ENCODE data around the gene KLF13. TPM values are rescaled to one million over a fixed set of nuclear protein-coding genes. Genes with fewer than 3 reads are reported as not detected.
A peak's percentile ranks its signal among the peaks of the same experiment; 100 is the strongest.

Gene KLF13
- total RNA-seq, 4 donors from 2014 or later = 50.8 to 151 (median 98.7) TPM

GRCh38 chr15:31390777-31391486 is 64.3 kb downstream of the KLF13 start:
- H3K4me3 ChIP-seq (ENCODE audit: low read depth, poor library complexity, severe bottlenecking) = no peak overlapping the region
- WGBS, 2 donors = 72 to 80% methylated on average over 5 to 6 of the region's 6 CpGs
- intact Hi-C loops (cut with DNase I; ENCODE audit: low total_unique reads) = no loop called here
- DNase-seq (ENCODE audit: low spot score in 2 of 2) = peak; percentile 16 to 82
- TF ChIP-seq CTCF (IDR thresholded peaks at IDR 0.05) = no peak

GRCh38 chr15:31391687-31392671 is 65.3 kb downstream of the KLF13 start:
- peak; percentile 89 to 99 for DNase-seq (ENCODE audit: low spot score in 2 of 2)
- peak overlapping the region; percentile 50 for H3K4me3 ChIP-seq (ENCODE audit: low read depth, poor library complexity, severe bottlenecking)
- WGBS, 2 donors = 1% methylated on average over 36 to 50 of the region's 86 CpGs
- TF ChIP-seq CTCF (IDR thresholded peaks at IDR 0.05) (no peak), POLR2A (IDR thresholded peaks at IDR 0.05) (peak in 1 of 2 donors; percentile 56)
- intact Hi-C loops (cut with DNase I; ENCODE audit: low total_unique reads) = no loop called here

- peak in 1 of 2 donors; percentile 90 for DNase-seq (ENCODE audit: low spot score in 2 of 2)
- no peak overlapping the region for H3K4me3 ChIP-seq (ENCODE audit: low read depth, poor library complexity, severe bottlenecking)
- intact Hi-C loops (cut with DNase I; ENCODE audit: low total_unique reads) = no loop called here
- 41 to 43% methylated on average over 24 to 27 of the region's 43 CpGs for WGBS, 2 donors
- TF ChIP-seq POLR2A (IDR thresholded peaks at IDR 0.05) = no peak
- no peak for TF ChIP-seq CTCF (IDR thresholded peaks at IDR 0.05)
These were observed 66.2 kb downstream of the KLF13 start for GRCh38 chr15:31392761-31393401.

- no peak overlapping the region for H3K4me3 ChIP-seq (ENCODE audit: low read depth, poor library complexity, severe bottlenecking)
- peak; percentile 20 to 88 for DNase-seq (ENCODE audit: low spot score in 2 of 2)
- 85 to 90% methylated on average over 20 to 21 of the region's 21 CpGs for WGBS, 2 donors
- intact Hi-C loops (cut with DNase I; ENCODE audit: low total_unique reads) = no loop called here
- TF ChIP-seq CTCF (IDR thresholded peaks at IDR 0.05) (no peak), POLR2A (IDR thresholded peaks at IDR 0.05) (no peak)
These were observed 66.9 kb downstream of the KLF13 start for GRCh38 chr15:31393444-31394091.

GRCh38 chr15:31396881-31397560 is 70.4 kb downstream of the KLF13 start:
- TF ChIP-seq POLR2A (IDR thresholded peaks at IDR 0.05) (no peak), CTCF (IDR thresholded peaks at IDR 0.05) (no peak)
- H3K4me3 ChIP-seq (ENCODE audit: low read depth, poor library complexity, severe bottlenecking) = no peak overlapping the region
- peak; percentile 95 to 99 for DNase-seq (ENCODE audit: low spot score in 2 of 2)
- intact Hi-C loops (cut with DNase I; ENCODE audit: low total_unique reads) = no loop called here
- 1 to 5% methylated on average over 26 to 27 of the region's 27 CpGs for WGBS, 2 donors
